Duodenal mucosa (tissue), 2 donors: ENCODE results near the gene GRIK4.

Source experiments
- H3K27ac ChIP-seq: one replicate; pipeline ENCODE4 v1.7.0; 2013; ENCODE audit warnings: low read depth, low read length
- H3K27me3 ChIP-seq, 2 donors: one replicate each; pipeline ENCODE4 v1.7.0; 2013; ENCODE audit warnings: low read length in 2 of 2, control low read depth in 1 of 2; ENCODE audit not compliant: insufficient read depth in 2 of 2, control insufficient read depth in 1 of 2
- H3K36me3 ChIP-seq, 2 donors: one replicate each; pipeline ENCODE4 v1.7.0; 2013; ENCODE audit warnings: low read length in 2 of 2, control low read depth in 1 of 2; ENCODE audit not compliant: insufficient read depth in 2 of 2, control insufficient read depth in 1 of 2
- H3K4me1 ChIP-seq, 2 donors: one replicate each; pipeline ENCODE4 v1.7.0; 2013; ENCODE audit warnings: low read length in 2 of 2, control low read depth in 1 of 2; ENCODE audit not compliant: insufficient read depth in 2 of 2, control insufficient read depth in 1 of 2
- H3K4me3 ChIP-seq, 2 donors: one replicate each; pipeline ENCODE4 v1.7.0; 2013; ENCODE audit warnings: low read length in 2 of 2, low read depth in 1 of 2
- H3K9ac ChIP-seq, 2 donors: one replicate each; pipeline ENCODE4 v1.7.0; 2013; ENCODE audit warnings: low read length in 2 of 2, low read depth in 1 of 2
- H3K9me3 ChIP-seq, 2 donors: one replicate each; pipeline ENCODE4 v1.7.0; 2013; ENCODE audit warnings: low read length in 2 of 2, control low read depth in 1 of 2; ENCODE audit not compliant: control insufficient read depth in 1 of 2

Gene GRIK4

DNA sequence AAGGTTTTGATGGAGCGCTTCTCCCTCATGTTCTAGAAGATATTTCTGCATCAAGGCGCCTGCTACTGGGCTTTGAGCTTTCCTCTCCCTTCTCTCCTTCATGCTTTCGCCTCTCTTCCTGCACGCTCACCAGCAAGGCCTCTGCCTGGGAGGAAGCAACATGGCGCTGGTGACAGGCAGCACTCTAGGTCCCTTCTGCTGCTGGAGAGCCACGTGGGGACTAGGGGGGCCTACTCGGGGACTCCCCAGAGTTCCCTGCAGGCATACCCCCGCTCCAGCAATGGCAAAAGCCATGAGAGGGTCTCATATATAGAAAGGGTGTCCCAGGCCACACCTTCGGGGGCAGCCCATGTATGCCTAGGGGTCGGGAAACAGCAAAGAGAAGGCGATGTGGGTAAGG lies 49.7 kb downstream of the GRIK4 start:
- Histone ChIP-seq H3K27me3 (peaks cover 18 to 29% of the 10 kb centered on the region in 2 donors), H3K36me3 (no peaks in the 10 kb centered on the region), H3K9ac (no peak overlapping the region), H3K4me3 (no peak overlapping the region), H3K4me1 (no peaks in the 10 kb centered on the region), H3K27ac (no peak overlapping the region), H3K9me3 (no peaks in the 10 kb centered on the region)

DNA sequence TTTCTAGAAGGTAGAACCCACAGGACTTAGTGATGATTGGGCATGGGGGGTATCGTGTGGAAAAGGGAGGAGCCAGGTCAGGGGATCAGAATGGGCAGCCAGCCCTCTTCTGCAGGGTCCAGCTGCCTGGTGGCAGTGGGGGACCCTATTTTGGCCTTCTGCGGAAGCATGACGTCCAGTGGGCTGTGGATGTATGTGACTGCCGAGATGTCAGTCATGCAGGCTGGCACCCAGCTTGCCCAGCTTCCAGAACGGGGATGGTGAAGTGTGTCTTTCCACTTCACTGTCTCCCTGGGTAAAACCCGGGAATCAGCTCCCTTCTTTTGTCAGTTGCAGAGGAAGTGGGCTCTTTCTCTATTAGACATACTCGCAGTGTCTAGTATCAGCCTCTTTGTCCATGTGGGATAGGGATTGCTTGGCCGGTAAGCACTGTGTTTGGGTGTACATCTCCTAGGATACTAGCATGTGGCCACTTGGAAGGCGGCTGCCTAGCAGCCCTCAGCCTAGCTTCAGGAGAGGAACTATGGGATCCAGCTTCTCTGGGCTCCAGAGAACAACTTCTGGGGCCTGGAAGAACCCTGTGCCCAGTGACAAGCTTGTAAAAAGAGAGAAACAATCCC lies 51.4 kb downstream of the GRIK4 start:
- Histone ChIP-seq H3K9ac (no peak overlapping the region), H3K9me3 (no peaks in the 10 kb centered on the region), H3K27me3 (peaks cover 18 to 30% of the 10 kb centered on the region in 2 donors), H3K4me3 (no peak overlapping the region), H3K4me1 (no peaks in the 10 kb centered on the region), H3K27ac (no peak overlapping the region), H3K36me3 (no peaks in the 10 kb centered on the region)

DNA sequence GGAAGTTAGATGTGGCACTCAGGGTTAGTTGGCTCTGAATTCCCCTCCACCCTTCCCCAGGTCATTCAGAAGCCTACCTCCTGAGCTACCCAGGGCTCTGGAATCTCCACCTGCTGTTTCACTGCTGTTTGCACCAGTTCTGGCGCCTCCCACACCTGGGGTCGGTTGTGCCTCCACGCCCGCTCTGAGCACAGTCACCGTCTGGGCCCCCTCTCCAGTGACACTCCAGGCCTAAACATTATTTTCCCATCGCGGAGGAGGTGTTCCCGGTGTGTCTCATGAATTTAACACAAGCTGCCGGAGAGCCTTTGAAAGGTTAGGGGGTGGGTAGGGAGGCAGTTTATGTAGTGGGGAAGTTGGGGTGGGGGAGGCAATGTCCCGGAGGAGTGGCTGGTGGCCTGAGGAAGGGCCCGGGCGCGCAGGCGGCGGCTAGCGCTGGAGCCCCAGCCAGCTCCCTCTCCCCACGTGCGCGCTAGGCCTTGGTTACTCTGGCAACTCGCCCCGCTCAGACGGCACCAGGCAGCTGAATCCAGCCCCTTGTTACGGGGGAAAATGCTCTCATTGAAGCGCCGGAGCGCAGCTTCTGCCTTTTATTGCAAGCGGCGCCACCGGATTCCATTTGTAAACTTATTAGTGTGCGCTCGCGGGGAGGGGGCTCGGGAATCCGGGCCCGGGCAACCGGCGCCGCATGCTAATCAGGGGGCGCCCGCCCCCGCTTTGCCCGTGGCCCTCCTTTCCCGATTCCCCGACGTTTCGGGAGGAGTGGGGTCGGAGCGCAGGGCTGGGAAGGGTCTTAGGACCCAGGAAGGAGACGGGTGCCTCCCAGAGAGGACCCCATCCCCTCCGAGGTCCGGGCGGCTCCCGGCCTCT lies 52.4 kb downstream of the GRIK4 start:
- Histone ChIP-seq H3K4me3 (peak overlapping the region in 1 of 2 donors; percentile 36), H3K9ac (no peak overlapping the region), H3K9me3 (no peaks in the 10 kb centered on the region), H3K27me3 (peaks cover 18 to 30% of the 10 kb centered on the region in 2 donors), H3K36me3 (no peaks in the 10 kb centered on the region), H3K4me1 (no peaks in the 10 kb centered on the region), H3K27ac (no peak overlapping the region)

DNA sequence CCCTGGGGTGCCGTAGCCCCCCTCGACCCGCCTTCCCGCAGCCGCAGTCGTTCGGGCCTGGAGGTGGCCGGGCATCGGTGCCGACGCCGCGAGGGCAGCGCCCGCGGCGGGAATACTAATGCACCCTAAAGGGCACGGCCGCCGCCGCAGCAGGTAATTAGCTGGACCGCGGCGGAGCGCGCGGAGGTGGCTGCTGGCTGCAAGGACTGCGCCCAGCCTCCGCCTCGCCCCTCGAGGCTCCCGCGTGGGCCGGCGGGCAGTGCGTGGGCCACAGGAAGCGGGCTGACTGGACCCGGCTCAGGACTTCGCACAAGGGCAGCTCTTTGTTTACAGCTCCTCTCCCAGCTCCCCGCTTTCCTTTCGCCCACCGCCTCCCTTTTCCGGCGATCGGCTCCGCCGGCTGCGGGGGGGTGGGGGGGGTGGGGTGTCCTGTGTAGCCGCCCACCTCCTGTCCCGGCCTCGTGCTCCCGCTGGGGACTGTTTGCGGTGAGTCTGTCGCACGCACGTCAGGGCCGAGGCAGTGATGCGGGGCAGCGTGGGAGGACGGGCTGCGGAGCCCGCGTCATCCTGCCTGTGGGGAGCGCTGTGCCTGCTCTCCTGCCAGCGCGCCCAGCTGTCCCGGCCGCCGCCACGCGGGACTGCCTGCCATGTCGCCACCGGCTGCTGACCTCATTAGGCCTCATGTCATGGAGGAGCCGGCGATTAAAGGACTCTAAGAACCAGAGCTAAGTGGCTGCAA lies 53.2 kb downstream of the GRIK4 start:
- Histone ChIP-seq H3K27me3 (peaks cover 18 to 30% of the 10 kb centered on the region in 2 donors), H3K4me3 (peak overlapping the region in 1 of 2 donors; percentile 36), H3K27ac (no peak overlapping the region), H3K36me3 (no peaks in the 10 kb centered on the region), H3K9ac (no peak overlapping the region), H3K9me3 (no peaks in the 10 kb centered on the region), H3K4me1 (no peaks in the 10 kb centered on the region)

DNA sequence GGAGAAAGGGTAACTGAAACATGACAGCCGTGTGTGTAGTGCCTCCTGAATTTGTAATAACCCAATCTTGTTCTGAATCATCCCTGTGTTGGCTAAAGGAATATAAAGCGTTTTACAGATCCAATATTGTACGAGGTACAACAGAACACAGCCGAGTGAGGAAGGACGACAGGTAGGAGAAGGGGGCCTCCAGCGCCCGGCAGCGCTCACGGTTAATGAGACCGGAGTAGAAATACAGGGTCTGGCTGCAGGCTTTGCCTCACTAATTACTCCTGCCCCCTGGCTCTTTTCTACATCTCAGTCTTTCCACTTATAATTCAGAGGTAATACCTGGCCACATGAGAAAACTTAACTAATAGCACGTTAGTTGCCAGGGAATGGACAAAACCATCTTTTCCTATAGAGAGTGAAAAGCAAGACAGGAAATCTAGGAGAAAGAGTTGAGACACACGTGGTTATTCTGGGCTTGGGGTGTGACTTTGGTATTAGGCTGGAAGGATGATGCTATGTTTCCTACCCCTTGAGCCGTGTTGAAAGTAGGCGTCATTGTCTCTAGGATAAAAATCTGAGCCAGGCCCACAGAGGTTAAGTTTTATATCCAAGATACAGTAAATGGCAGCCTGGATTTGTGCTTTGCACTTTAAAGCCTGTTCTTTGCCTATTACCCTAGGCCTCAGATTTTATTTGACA lies 54.1 kb downstream of the GRIK4 start:
- Histone ChIP-seq H3K27ac (no peak overlapping the region), H3K9me3 (no peaks in the 10 kb centered on the region), H3K9ac (no peak overlapping the region), H3K4me1 (no peaks in the 10 kb centered on the region), H3K27me3 (peaks cover 18 to 30% of the 10 kb centered on the region in 2 donors), H3K4me3 (no peak overlapping the region), H3K36me3 (no peaks in the 10 kb centered on the region)

DNA sequence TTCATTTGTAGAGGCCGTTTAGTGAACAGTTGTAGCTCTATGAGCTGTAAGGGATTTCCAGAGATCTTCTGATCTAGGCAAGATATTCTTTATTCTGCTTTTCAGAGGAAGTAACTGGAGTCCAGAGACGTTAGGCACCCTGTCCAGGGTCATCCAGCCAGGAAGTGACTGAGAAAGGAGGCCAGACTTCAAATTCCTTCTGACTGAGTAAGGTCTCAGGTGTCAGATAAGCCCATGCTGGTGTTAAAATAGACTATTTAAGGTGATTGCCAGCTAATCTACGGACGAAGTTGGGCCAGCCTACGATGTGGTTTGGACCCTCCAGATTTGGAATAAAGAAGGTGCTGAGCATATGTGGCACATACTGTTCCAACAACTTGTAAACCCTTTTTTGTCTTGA lies 54.6 kb downstream of the GRIK4 start:
- Histone ChIP-seq H3K27ac (no peak overlapping the region), H3K9ac (no peak overlapping the region)

DNA sequence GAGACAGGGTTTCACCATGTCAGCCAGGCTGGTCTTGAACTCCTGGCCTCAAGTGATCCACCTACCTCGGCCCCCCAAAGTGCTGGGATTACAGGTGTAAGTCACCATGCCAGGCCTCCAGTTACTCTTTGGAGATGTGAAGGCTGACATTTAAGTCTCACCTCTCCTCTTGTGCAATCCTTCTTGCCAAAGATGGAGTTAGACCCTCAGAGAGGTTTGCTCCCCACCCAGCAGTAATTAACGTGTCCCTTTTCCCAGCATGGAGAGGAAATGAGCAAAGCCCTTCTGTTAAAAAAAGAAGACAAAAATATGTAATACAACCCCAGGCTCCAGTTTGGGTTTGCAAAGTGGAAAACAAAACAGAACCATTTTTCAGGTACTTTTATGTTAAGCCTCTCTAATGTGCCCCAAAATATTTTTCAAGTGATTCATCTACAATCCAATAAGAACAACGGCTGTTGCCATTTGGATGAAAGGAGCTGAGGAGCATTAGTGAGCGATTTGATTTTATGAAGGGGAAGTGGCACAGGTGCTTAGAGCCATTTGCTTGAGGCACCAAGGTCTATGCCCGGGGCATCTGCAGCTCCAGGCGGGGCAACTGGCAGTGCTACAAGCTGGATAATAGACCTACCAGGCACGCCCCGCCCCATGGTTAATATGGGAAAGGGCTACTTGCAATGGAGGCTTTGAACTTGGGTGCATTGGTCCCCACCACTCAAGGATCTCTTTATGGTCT lies 57.2 kb downstream of the GRIK4 start:
- H3K9ac ChIP-seq = no peak overlapping the region
- H3K4me3 ChIP-seq = no peak overlapping the region
- H3K4me1 ChIP-seq = no peaks in the 10 kb centered on the region
- H3K9me3 ChIP-seq = no peaks in the 10 kb centered on the region
- no peaks in the 10 kb centered on the region for H3K36me3 ChIP-seq
- peaks cover 9 to 10% of the 10 kb centered on the region in 2 donors for H3K27me3 ChIP-seq
- no peak overlapping the region for H3K27ac ChIP-seq

More for the DNA sequence above, 54.6 kb downstream of the GRIK4 start:
- Histone ChIP-seq H3K9me3 (no peaks in the 10 kb centered on the region), H3K27me3 (peaks cover 18 to 30% of the 10 kb centered on the region in 2 donors), H3K4me1 (no peaks in the 10 kb centered on the region), H3K36me3 (no peaks in the 10 kb centered on the region), H3K4me3 (no peak overlapping the region)

DNA sequence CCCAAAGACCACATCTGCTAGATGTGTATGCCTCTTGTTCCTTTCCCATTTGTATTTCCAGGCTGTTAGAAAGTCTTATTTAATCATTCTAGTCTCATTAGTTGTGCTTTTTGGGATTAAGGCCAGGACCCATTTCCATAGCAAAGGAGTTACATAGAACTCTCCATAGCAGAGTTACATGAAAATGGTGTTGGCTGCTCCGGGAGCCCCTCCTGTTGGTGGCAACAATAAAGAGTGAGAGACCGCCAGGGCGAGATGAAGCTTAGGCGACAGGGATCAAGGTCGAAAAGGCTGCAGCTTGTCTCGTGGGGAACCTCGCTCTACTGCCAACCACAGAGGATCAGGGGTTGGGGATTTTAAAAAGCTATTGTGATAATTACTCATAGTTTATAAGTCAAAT lies 58.3 kb downstream of the GRIK4 start:
- Histone ChIP-seq H3K36me3 (no peaks in the 10 kb centered on the region), H3K4me3 (no peak overlapping the region), H3K27ac (no peak overlapping the region), H3K4me1 (no peaks in the 10 kb centered on the region), H3K27me3 (peaks cover 3 to 5% of the 10 kb centered on the region in 2 donors), H3K9ac (no peak overlapping the region), H3K9me3 (no peaks in the 10 kb centered on the region)

DNA sequence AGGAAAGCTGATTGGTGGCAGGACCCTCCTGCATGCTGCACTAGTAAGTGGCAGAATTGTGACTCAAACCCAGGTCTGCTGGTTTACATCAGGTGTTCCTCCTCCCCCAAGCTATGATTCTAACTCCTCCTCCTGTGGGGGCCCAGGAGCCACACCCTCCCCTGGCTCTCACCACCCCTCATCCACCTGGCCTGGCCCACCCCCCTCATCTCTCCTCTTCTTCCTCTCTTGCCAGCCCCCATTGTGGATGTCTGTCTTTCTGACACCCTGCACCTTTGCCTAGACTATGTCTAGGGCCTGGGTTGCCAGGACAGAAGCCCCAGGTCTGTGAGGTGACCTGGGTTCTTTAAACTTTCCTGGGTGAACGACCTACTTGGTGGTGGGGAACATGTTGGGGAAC lies 59.9 kb downstream of the GRIK4 start:
- no peaks in the 10 kb centered on the region for H3K36me3 ChIP-seq
- H3K27ac ChIP-seq = no peak overlapping the region
- H3K4me1 ChIP-seq = no peaks in the 10 kb centered on the region
- H3K9me3 ChIP-seq = no peaks in the 10 kb centered on the region
- no peak overlapping the region for H3K4me3 ChIP-seq
- H3K9ac ChIP-seq = no peak overlapping the region
- H3K27me3 ChIP-seq = no peaks in the 10 kb centered on the region
